ENCODE results near the gene PKD2L1.

PKD2L1 gene

DNA sequence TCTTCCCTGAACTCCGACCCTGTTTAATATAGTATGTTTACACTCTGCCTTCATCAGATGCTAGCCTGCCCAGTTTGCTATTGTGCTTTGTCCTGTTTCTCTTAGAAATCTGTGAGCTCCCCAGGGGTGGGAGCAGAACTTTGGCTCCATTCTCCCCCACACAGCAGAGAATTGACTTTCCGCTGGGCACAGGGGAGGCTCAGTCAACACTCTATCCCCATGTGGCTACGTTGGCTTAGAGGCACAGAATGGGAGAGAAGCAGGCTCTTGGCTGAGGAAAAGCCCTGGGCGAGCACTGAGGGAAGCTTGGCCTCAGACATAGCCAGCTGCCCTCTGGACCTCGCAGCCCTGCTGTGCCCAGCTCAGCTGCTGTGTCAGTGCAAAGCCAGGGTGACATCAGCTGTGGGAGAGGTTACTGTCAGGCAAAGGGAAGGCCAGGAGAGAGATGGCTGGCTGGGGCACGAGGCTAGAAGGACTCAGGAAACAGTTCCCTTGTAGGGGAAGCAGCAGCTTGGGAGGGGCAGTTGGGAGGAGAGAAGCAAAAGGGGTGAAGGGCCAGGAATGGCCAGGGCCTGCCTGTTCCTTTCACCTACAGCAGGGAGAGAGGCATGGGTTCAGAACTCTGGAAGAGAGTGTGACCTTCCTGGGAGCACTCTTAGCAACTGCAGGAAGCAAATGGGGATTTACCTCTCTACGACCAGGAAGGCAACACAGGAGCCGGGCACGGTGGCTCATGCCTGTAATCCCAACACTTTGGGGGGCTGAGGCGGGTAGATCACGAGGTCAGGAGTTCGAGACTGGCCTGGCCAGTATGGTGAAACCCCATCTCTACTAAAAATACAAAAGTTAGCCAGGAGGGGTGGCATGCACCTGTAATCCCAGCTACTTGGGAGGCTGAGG is 11.2 kb upstream of the PKD2L1 start:
- Histone ChIP-seq H3K36me3 (no peaks in the 10 kb centered on the region), H3K27ac (no peak overlapping the region)
- no peak for TF ChIP-seq CTCF (IDR thresholded peaks at IDR 0.05; ENCODE audit: low read depth, low read length)

DNA sequence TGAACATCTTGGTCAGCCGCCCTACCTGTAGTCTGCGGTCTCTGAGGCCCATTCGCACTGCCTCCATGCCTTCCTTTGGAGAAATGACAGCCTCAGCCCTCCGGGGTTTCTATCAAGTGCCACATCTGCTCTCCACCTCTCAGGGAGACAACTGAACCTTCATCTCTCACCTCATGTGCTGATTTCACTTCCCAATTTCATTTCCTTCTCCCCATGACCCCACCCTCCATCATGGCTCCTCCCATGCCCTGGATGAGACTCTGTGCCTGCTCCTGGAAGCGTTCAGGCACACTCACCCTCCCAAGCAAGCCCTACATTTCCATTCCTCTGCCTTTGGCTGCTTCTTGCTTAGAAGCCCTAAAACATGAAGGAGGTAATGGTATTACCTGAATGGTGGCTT is 9.2 kb upstream of the PKD2L1 start:
- TF ChIP-seq CTCF (IDR thresholded peaks at IDR 0.05; ENCODE audit: low read depth, low read length) = no peak
- Histone ChIP-seq H3K4me3 (ENCODE audit: low read depth, low read length) (no peak overlapping the region), H3K36me3 (no peaks in the 10 kb centered on the region), H3K27ac (no peak overlapping the region), H3K27me3 (ENCODE audit: insufficient read depth, low read depth, severe bottlenecking) (no peaks in the 10 kb centered on the region), H3K9me3 (ENCODE audit: severe bottlenecking) (no peaks in the 10 kb centered on the region)
- DNase-seq = no peak

More for the DNA sequence above, 11.2 kb upstream of the PKD2L1 start:
- no peaks in the 10 kb centered on the region for H3K27me3 ChIP-seq (ENCODE audit: insufficient read depth, low read depth, severe bottlenecking)
- no peak for DNase-seq
- no peak overlapping the region for H3K4me3 ChIP-seq (ENCODE audit: low read depth, low read length)
- no peaks in the 10 kb centered on the region for H3K9me3 ChIP-seq (ENCODE audit: severe bottlenecking)

GRCh38 chr10:100338434-100339036 is 8.5 kb upstream of the PKD2L1 start:
- H3K36me3 ChIP-seq = no peaks in the 10 kb centered on the region
- peak; percentile 84 for TF ChIP-seq CTCF (IDR thresholded peaks at IDR 0.05; ENCODE audit: low read depth, low read length)
- no peaks in the 10 kb centered on the region for H3K9me3 ChIP-seq (ENCODE audit: severe bottlenecking)
- H3K27ac ChIP-seq = no peak overlapping the region
- no peaks in the 10 kb centered on the region for H3K27me3 ChIP-seq (ENCODE audit: insufficient read depth, low read depth, severe bottlenecking)
- peak; percentile 77 for DNase-seq
- H3K4me3 ChIP-seq (ENCODE audit: low read depth, low read length) = no peak overlapping the region

- TF ChIP-seq CTCF (IDR thresholded peaks at IDR 0.05; ENCODE audit: low read depth, low read length) = no peak
- Histone ChIP-seq H3K9me3 (ENCODE audit: severe bottlenecking) (no peaks in the 10 kb centered on the region), H3K27me3 (ENCODE audit: insufficient read depth, low read depth, severe bottlenecking) (no peaks in the 10 kb centered on the region), H3K4me3 (ENCODE audit: low read depth, low read length) (no peak overlapping the region), H3K36me3 (no peaks in the 10 kb centered on the region), H3K27ac (no peak overlapping the region)
- no peak for DNase-seq
Measured at GRCh38 chr10:100334762-100335161, 4.7 kb upstream of the PKD2L1 start.

DNA sequence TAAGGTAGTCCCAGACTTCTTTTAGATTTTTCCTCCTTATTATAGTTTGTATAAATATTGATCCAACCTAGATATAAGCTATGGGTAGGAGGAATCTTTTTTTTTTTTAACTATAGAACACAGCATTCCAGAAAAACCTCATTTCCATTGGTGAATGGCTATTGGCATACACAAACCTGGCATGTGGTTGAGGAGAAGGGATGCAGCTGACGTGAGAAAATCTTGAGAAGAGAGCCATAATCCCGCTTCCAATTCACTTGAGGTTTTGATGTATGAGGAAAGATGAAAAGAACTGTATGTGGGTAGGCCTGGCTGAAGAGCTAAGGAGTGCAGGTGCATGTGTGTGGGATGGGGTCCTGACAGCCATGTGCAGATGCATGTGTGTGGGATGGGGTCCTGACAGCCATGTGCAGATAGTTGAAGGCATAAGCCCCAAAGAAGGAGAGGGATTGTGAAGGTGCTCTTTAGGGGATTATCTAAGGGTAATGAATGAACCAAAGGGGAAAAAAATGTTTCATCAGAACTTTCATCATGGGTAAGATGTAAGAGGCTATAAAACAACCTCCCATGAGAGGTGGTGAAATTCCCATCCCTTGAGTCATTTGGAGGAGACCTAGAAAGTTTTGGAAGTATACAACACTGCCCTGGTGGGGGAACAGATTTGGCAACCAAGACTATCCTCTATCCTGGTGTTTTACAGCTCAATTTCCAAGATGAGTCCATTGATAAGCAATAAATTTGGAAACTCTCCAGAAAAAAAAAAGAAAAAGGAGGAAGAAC is 3.8 kb upstream of the PKD2L1 start:
- Histone ChIP-seq H3K4me3 (ENCODE audit: low read depth, low read length) (no peak overlapping the region), H3K27ac (no peak overlapping the region), H3K27me3 (ENCODE audit: insufficient read depth, low read depth, severe bottlenecking) (no peaks in the 10 kb centered on the region), H3K36me3 (no peaks in the 10 kb centered on the region), H3K9me3 (ENCODE audit: severe bottlenecking) (no peaks in the 10 kb centered on the region)
- no peak for DNase-seq
- TF ChIP-seq CTCF (IDR thresholded peaks at IDR 0.05; ENCODE audit: low read depth, low read length) = no peak
